GM10847 (cell line): Measurements from ENCODE around the gene CCDC7.

ENCODE experiments used
- POLR2A ChIP-seq: IDR thresholded peaks from 2 replicates; pipeline ENCODE4 v1.6.1; 2011; ENCODE audit not compliant: insufficient read length; ENCODE audit errors: extremely low read depth

The CCDC7 gene

DNA sequence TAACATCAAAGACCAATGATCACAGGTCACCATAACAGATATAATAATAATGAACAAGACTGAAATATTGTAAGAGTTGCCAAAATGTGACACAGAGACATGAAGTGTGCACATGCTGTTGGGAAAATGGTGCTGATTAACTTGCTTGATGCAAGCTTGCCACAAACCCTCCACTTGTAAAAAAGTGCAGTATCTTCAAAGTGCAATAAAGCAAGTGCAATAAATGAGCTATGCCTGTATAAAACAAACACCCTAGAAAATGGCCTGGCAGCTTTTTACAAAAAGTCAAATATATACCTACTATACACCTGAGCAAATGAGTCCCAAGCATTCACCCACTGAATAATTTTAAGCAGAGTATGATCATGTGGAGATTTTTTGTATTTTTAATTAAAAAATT, 9.7 kb upstream of the CCDC7 start:
- TF ChIP-seq POLR2A = no peak

DNA sequence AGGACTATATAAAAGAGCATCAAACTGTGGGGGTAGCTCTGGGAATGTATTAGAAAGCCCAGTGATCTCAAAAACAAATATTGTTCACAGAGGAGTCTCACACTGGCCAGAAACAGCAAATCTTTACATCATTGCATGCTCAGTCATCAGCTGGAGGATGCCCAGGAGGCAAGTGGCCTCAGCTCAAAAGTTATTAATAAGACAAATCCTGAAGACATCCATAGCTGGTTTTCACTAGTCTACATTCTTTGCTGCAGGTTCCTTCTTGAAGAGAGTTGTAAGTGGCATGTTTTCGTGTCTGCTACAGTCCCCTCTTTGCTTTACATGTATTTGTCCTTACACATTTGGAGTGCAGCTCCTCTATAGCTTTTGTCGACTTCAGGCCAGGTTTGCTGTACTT, 8.6 kb upstream of the CCDC7 start:
- no peak for TF ChIP-seq POLR2A

DNA sequence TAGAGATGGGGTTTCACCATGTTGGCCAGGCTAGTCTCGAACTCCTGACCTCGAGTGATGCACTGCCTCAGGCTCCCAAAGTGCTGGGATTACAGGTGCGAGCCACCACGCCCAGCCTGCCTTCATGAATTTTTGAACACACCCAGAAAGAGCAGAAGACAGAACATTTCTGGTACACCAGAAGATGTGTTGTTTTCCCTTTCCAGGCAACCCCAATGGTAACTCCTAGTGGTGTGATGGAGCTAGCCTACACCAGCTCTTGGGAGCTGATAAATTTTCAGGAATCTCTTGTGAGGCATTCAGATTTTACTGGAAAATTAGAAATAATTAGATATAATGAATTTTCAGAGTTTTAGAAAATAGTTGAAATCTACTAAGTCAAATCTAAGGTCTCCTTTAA, 904 bp upstream of the CCDC7 start:
- no peak for TF ChIP-seq POLR2A

DNA sequence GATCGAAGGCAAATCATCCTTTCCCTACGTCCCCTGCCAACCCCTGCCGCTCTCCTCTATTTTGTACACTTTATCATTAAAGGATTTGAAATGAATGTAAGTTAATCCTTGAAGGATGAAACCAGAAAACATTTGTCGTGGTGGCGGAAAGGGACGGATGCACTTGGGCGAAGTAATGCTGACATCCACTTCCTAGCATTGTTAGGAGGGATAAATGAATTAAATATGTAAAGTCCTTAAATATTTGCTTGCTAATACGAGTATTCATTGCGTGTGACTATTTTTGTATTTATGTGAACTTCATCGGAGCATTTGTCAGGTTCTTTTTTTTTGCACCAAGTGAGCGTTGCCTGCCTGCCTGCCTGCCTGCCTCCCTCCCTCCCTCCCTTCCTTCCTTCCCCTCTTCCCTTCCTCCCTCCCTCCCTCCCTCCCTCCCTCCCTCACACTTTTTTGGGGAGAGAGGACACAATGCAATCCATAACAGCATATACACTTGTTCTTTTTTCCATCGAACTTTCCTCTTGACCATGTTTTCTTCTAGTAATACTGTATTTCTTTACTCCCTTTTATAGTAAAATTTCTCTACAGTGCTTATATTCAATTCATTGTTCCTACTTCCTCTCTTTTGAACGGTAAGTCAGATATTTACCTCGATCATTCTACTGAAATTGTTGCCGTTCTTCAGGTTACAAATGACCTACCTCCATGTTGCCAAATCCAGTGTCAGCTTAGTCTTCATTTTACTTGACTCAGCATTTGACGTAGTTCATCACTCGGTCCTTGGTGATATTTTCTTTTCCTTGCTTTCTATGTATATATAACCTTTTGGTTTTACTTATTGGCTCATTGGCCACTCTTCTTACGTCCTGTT, 831 bp downstream of the CCDC7 start:
- TF ChIP-seq POLR2A = no peak

DNA sequence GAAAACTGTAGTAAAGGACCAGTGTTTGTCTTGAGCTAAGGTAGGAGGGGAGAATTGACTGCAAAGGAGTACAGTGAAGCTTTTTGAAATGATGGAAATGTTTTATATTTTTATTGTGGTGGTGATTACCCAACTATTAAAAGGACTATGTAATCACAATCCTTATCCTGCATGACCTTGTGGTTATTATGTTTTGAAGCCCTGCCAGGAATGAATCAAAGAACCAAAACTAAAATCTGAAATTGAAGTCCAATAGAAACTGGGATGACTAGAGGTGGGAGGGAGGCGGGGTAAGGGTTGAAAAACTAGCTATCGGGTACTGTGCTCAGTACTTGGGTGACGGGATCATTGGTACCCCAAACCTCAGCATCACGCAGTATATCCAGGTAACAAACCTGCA, 8.2 kb downstream of the CCDC7 start:
- no peak for TF ChIP-seq POLR2A

DNA sequence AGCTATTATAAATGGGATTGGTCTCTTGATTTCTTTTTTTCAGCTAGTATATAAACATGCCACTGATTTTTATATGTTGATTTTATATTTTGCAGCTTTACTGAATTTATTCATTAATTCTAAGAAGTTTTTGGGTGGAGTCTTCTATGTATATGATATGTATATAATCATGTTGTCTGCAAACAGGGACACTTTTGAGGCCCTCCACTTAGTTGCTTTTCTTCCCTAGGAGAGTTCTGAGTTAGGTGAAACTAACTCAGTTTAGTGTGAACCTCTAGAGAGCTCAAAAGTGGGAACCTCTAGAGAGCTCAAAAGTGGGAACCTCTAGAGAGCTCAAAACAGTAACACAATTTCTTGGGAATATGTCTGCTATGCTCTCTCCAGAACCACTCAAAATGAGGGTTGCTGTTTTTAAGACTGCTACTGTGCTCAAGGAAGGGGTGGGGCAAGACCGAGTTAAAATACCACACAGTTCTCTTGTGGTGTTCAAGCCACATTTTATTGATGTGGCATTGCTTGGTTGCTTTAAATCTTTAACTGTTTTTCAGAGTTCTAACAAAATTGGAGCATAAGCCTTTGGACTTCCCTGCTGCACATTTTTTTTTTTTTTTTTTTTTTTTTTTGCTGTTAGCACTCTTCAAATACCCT, 13.2 kb downstream of the CCDC7 start:
- no peak for TF ChIP-seq POLR2A

DNA sequence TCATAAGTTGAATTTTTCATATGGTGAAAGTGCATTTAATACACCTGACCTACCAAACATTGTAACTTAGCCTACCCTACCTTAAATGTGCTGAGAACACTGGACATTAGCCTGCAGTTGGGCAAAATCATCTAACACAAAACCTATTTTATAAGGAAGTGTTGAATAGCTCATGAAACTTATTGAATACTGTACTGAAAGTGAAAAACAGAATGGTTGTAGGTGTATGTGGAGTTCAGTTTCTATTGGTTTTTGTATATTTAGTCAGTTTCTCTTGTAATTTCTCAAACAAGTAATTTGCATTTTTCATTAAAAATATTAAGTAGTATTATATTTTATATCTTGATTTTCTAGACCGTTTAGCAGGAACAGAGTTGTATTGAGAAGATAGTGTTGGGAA, 15.3 kb downstream of the CCDC7 start:
- no peak for TF ChIP-seq POLR2A

DNA sequence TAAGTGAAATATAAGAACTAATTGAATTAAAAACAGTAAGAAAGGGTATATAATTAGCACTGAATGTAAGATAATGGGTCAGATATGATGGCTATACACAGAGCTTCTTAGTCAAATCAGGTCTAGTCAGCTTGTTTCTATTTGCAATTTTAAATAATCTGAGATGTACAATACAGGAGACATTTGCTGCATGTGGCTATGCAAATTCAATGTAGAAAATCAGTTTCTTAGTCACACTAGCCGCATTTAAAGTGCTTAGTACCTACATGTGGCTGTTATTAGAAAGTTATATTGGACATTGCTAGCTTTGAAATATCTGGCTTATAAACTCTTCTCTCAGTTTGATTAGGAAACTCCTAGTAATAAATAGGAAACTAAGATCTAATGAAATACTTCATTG, 25.3 kb downstream of the CCDC7 start:
- TF ChIP-seq POLR2A = no peak

DNA sequence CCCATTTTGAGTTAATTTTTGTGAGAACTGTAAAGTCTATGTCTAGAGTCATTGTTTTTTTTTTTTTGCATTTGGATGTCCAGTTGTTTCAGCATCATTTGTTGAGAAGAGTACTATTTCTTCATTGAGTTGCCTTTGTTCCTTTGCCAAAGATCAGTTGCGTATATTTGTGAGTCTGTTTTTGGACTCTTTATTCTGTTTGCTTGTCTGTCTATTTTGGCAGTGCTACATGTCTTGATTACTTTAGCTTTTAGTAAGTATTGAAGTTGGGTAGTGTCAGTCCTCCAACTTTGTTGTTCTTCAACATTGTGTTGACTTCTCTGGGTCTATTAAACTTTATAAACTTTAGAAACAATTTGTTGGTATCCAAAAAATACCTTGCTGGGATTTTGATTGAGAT, 31.6 kb downstream of the CCDC7 start:
- no peak for TF ChIP-seq POLR2A

DNA sequence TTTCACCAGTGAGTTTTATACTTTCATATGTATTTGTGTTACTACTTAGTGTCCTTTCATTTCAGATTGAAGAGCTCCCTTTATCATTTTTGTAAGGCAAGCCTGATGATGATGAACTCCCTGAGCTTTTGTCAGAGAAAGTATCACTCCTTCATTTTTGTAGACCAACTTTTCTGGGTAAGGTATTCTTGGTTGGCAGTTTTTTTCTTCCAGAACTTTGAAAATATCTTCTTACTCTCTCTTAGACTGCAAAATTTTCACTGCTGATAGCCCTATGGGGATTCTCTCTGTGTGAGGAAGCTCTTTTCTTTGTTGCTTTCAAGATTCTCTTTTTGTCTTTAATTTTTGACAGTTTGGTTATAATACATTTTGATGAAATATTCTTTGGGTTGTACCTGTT, 35.7 kb downstream of the CCDC7 start:
- no peak for TF ChIP-seq POLR2A

DNA sequence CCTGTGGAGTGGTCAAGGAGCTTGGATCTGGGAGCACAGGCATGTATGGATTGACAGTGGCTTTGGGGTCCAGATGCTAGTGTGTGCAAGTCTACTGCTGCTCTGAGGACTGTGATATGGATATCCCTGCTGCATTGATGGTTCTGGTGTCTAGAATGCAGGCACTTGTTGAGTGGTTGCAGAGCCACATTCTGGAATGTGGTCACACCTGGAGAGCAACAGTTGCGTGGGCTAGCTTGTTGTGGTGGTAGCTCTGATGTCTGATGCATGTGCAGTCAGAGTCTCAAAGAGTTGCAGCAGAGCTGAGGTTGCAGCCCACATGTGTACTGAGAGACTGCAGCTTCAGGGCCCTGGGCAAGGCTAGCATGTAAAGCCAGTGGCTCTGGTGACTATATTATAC, 43.2 kb downstream of the CCDC7 start:
- TF ChIP-seq POLR2A = no peak

DNA sequence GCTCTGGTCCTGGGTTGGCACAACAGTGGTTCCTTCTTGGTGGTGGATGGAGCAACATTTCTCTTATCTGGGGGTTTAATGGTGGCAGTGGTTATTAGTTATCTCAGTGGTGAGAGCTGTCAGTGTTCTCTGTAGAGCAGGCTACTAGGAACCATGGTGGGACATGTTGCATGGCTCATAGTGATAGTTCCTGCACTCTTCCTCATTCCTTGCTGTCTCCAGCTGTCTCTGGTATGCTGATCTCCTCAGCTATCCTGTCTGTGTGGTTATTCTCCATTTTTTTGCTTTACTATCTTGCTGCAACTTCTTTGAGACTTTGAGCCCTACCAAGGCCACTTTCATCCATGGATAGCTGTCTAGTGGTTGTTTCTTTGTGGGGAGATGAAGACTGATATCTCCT, 44.0 kb downstream of the CCDC7 start:
- no peak for TF ChIP-seq POLR2A

DNA sequence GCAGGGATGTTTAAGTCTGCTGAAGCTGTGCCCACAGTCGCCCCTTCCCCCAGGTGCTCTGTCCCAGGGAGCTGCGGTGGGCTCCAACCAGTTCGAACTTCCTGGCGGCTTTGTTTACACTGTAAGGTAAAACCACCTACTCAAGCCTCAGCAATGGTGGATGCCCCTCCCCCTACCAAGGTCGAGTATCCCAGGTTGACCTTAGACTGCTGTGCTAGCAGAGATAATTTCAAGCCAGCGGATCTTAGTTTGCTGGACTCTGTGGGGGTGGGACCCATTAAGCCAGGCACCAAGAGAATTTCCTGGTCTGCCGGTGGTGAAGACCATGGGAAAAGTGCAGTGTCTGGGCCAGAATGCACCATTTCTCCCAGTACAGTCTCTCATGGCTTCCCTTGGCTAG, 56.0 kb downstream of the CCDC7 start:
- no peak for TF ChIP-seq POLR2A

DNA sequence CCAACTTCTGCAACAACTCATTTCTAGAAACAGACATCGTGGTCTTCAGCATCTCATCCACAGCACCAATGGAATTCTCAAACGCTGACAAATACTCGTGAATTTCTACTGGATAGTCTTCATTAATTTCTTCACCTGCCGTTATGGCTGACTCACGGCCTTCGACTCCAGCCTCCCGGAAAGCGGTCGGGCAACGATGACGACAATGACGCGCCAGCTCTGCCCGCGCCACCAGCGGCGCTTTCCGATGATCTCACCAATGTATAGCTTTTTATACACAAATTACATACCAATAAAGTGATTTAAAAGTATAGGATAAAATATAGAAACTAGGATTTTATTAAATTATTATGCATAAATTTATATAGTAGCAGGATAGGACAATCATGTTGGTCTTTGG, 65.7 kb downstream of the CCDC7 start:
- no peak for TF ChIP-seq POLR2A

DNA sequence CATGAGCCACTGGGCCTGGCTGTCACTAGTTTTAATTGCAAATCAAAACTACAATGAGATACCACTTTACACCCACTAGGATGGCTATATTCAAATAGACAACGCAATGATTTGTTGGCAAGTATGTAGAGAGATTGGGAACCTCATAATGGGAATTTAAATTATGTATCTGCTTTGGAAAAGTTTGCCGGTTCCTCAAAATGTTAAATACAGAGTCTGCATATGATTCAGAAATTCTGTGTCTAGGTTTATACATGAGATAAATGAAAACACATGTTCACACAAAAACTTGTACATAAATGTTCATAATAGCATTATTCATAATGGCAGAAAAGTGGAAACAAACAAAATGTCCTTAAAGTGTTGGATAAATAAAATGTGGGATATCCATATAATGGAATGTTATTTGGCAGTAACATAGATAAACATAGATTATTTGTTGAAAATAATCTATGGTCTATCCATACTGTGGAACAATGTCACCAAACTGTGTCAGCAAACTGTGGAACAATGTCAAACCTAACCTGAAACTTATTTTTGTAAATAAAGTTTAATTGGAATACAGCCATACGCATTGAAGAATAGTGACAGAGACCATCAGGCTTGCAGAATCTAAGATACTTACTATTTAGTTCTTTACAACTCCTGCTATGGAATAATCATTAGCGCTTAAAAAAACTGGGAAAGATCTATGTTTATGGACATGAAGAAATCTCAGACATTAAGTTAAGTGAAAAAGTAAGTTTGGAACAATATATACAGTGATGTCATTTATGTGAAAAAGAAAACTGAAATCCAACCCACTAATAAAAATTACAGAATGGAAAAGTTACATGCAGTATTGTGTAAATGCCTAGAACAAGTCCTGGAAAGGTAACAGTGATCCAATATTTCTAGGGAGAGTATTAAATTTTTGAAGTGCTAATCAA, 70.9 kb downstream of the CCDC7 start:
- no peak for TF ChIP-seq POLR2A

DNA sequence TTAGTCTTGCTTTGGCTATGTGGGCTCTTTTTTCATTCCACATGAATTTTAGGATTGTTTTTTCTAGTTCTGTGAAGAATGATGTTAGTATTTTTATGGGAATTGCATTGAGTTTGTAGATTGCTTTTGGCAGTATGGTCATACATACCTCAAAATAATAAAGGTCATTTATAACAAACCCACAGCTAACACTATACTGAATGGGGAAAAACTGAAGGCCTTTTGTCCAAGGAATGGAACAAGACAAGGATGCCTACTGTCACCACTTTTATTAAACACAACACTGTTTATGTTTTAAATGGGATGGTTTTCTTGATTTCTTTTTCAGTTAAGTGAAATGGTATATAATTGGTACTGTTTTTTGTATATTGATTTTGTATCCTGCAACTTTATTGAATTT, 84.3 kb downstream of the CCDC7 start:
- no peak for TF ChIP-seq POLR2A
